H1 (cell line): Measurements from ENCODE around the gene CNTD1.

ENCODE experiments used
- CEBPB ChIP-seq: IDR thresholded peaks from 2 replicates; pipeline ENCODE4 v1.6.1; 2012; ENCODE audit warnings: low read depth, low read length
- EGR1 ChIP-seq: IDR thresholded peaks from 2 replicates; pipeline ENCODE4 v1.6.1; 2011; ENCODE audit warnings: low read depth, low read length, borderline replicate concordance
- EZH2 ChIP-seq: fragments of 200-600 bp; sonication (generic); IDR thresholded peaks from 2 replicates; pipeline ENCODE4 v1.7.1; 2012; ENCODE audit warnings: low read depth, mild to moderate bottlenecking, moderate library complexity, low read length, inconsistent platforms; ENCODE audit not compliant: severe bottlenecking
- GABPA ChIP-seq: IDR thresholded peaks from 2 replicates; pipeline ENCODE4 v1.6.1; 2011; ENCODE audit warnings: mild to moderate bottlenecking, low read length, moderate library complexity, borderline replicate concordance; ENCODE audit not compliant: insufficient read depth
- GTF2F1 ChIP-seq: IDR thresholded peaks from 2 replicates; pipeline ENCODE4 v1.6.1; 2012; ENCODE audit warnings: low read depth, low read length, improper control_type of control experiment, borderline replicate concordance
- POLR2AphosphoS5 ChIP-seq: IDR thresholded peaks from 2 replicates; pipeline ENCODE4 v1.6.1; 2011; ENCODE audit warnings: low read depth, low read length
- RAD21 ChIP-seq, 2 experiments: IDR thresholded peaks in 1 of 2; conservative IDR thresholded peaks in 1 of 2; 2 replicates each; pipeline ENCODE4 v1.6.1; 2011; ENCODE audit warnings: low read depth in 2 of 2, low read length in 2 of 2, improper control_type of control experiment in 1 of 2, inconsistent platforms in 1 of 2, mild to moderate bottlenecking in 1 of 2, moderate library complexity in 1 of 2
- TBP ChIP-seq: IDR thresholded peaks from 2 replicates; pipeline ENCODE4 v1.6.1; 2011; ENCODE audit warnings: low read depth, low read length, improper control_type of control experiment
- YY1 ChIP-seq: IDR thresholded peaks from 2 replicates; pipeline ENCODE4 v1.6.1; 2011; ENCODE audit warnings: low read depth, mild to moderate bottlenecking, low read length
- TF ChIP-seq, protein P1 (sequence below), 3 experiments: IDR thresholded peaks; 1 replicate in 2 of 3; 2 replicates in 1 of 3; pipeline versions ENCODE4 v1.5.1 to v1.6.1; 2011; ENCODE audit warnings: low read length in 3 of 3, mild to moderate bottlenecking in 3 of 3, inconsistent platforms in 2 of 3, low read depth in 1 of 3, moderate library complexity in 1 of 3; ENCODE audit not compliant: insufficient read depth in 1 of 3; ENCODE audit errors: control extremely low read depth in 1 of 3

DNA sequence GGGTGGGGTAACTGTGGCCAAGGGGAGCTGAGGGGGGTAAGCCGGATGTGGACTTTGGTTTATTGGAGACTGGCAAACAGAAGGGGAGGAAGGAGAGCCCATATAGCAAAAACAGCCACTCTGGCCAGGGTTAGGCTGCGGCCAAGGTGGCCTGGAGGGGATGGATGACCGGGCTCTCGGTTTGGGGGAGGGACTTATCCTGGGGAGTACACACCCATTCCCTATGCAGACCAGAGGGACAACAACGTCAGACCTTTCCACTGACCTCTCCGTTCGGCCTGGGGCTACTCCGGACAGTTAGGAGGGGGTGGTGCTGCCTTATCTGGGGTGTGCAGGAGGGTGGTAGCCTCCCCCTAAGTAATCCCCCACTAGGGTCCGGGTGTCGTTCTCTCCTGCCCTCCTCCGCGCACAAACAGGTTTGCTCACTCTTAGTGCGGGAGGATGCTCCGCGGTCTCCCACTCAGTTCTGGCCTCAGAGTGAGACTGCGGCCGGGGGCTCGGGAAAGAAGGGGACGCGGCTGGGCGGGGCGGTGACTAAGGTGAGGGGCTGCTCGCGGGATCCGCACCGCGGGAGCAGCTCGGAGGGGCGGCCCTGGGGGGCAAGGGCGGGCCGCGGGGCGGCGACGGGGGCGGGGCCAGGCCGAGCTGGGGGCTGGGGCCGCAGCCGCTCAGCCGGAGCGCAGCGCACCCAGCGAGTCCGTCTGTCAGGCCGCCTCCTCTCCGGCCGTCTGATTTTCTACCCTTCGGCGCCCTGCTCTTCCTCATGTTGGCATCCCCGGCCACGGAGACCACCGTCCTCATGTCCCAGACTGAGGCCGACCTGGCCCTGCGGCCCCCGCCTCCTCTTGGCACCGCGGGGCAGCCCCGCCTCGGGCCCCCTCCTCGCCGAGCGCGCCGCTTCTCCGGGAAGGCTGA lies 18.5 kb upstream of the CNTD1 start, which contains the start of gene WNK4:
- 0 out of 2 replicates have a peak, but pooled peaks have one; percentile 34 for TF ChIP-seq POLR2AphosphoS5
- no peak for TF ChIP-seq YY1
- no peak for TF ChIP-seq CEBPB
- TF ChIP-seq EGR1 = no peak
- TF ChIP-seq, protein P1, sequence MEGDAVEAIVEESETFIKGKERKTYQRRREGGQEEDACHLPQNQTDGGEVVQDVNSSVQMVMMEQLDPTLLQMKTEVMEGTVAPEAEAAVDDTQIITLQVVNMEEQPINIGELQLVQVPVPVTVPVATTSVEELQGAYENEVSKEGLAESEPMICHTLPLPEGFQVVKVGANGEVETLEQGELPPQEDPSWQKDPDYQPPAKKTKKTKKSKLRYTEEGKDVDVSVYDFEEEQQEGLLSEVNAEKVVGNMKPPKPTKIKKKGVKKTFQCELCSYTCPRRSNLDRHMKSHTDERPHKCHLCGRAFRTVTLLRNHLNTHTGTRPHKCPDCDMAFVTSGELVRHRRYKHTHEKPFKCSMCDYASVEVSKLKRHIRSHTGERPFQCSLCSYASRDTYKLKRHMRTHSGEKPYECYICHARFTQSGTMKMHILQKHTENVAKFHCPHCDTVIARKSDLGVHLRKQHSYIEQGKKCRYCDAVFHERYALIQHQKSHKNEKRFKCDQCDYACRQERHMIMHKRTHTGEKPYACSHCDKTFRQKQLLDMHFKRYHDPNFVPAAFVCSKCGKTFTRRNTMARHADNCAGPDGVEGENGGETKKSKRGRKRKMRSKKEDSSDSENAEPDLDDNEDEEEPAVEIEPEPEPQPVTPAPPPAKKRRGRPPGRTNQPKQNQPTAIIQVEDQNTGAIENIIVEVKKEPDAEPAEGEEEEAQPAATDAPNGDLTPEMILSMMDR (IDR thresholded peaks at IDR 0.05; ENCODE audit: control extremely low read depth in 1 of 3, insufficient read depth in 1 of 3, low read depth in 1 of 3, low read length in 3 of 3) = no peak
- TF ChIP-seq TBP = no peak
- TF ChIP-seq GABPA = no peak
- no peak for TF ChIP-seq RAD21 (IDR thresholded peaks at IDR 0.05 in 1 of 2, conservative IDR thresholded peaks at IDR 0.05 in 1 of 2; ENCODE audit: low read depth in 2 of 2, low read length in 2 of 2)
- no peak for TF ChIP-seq GTF2F1
- no peak for TF ChIP-seq EZH2
